ENCODE data around the gene PARD6G.

DNA sequence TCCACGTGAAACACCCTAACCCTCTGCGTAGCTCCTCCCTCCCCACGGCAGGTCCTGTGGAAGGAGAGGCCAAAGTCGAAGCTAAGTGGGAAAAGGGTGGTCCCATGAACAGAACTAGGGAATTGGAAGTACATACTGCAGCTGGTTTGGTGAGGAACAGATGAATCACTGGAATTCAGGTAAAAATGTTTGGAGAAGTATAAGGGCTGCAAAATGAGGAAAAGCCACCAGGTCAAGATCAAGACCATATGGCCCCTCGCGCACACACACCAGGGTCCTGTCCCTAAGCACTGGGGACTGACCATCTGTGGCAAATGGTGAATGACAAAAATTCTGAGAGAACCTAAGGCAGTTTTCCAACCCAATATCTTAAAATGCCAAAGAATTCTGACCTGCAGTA, 3.1 kb downstream of the PARD6G start:
- TF ChIP-seq, protein P1, sequence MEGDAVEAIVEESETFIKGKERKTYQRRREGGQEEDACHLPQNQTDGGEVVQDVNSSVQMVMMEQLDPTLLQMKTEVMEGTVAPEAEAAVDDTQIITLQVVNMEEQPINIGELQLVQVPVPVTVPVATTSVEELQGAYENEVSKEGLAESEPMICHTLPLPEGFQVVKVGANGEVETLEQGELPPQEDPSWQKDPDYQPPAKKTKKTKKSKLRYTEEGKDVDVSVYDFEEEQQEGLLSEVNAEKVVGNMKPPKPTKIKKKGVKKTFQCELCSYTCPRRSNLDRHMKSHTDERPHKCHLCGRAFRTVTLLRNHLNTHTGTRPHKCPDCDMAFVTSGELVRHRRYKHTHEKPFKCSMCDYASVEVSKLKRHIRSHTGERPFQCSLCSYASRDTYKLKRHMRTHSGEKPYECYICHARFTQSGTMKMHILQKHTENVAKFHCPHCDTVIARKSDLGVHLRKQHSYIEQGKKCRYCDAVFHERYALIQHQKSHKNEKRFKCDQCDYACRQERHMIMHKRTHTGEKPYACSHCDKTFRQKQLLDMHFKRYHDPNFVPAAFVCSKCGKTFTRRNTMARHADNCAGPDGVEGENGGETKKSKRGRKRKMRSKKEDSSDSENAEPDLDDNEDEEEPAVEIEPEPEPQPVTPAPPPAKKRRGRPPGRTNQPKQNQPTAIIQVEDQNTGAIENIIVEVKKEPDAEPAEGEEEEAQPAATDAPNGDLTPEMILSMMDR (IDR thresholded peaks at IDR 0.05) = no peak
- no peak for TF ChIP-seq POLR2A (IDR thresholded peaks at IDR 0.05)

Measured in body of pancreas (tissue), 4 donors.